Uterus (tissue), 2 donors: ENCODE data around the gene KRT37.

Experiments used
- CTCF ChIP-seq, 4 experiments: fragments of 200-600 bp in 2 of 4; fragments of 450-650 bp in 2 of 4; sonication (generic) in 2 of 4; IDR thresholded peaks; one replicate each; pipeline ENCODE4 v1.5.1; 2016 to 2019; ENCODE audit warnings: antibody characterized with exemption in 4 of 4, mild to moderate bottlenecking in 2 of 4, moderate library complexity in 1 of 4
- POLR2A ChIP-seq, 2 donors: fragments of 450-650 bp; IDR thresholded peaks; one replicate each; pipeline ENCODE4 v1.6.1; 2016; ENCODE audit warnings: antibody characterized with exemption in 2 of 2, mild to moderate bottlenecking in 1 of 2, moderate library complexity in 1 of 2

- no peak for TF ChIP-seq CTCF (IDR thresholded peaks at IDR 0.05)
- no peak for TF ChIP-seq POLR2A (IDR thresholded peaks at IDR 0.05)
These were observed 9.2 kb upstream of the KRT37 start for GRCh38 chr17:41433586-41433985.
